TTC549 (cell line): Measurements from ENCODE around the gene TRMO.

ENCODE experiments used
- FAIRE-seq: peaks from 2 replicates; lab custom pipeline; 2012; peaks lifted over from hg19 to GRCh38; lab: Jason Lieb, UNC

Gene TRMO

GRCh38 chr9:97903177-97903576 is 19.1 kb downstream of the TRMO start:
- FAIRE-seq = no peak

GRCh38 chr9:97900738-97901565 is 21.3 kb downstream of the TRMO start:
- FAIRE-seq = no peak

GRCh38 chr9:97900103-97900737 is 22.1 kb downstream of the TRMO start:
- no peak for FAIRE-seq

- no peak for FAIRE-seq
Measured at GRCh38 chr9:97895695-97896332, 26.5 kb downstream of the TRMO start.

GRCh38 chr9:97895211-97895610 is 27.1 kb downstream of the TRMO start:
- FAIRE-seq = no peak

GRCh38 chr9:97892421-97892820 is 29.9 kb downstream of the TRMO start:
- no peak for FAIRE-seq

- FAIRE-seq = no peak
Measured at GRCh38 chr9:97891736-97892135, 30.6 kb downstream of the TRMO start.

- no peak for FAIRE-seq
Measured at GRCh38 chr9:97889941-97890887, 32.1 kb downstream of the TRMO start.

GRCh38 chr9:97880336-97880735 is 42.0 kb downstream of the TRMO start:
- no peak for FAIRE-seq

- FAIRE-seq = no peak
Measured at GRCh38 chr9:97876061-97876460, 46.2 kb downstream of the TRMO start.

- no peak for FAIRE-seq
Measured at GRCh38 chr9:97875111-97875510, 47.2 kb downstream of the TRMO start.

- FAIRE-seq = no peak
Measured at GRCh38 chr9:97874624-97875023, 47.7 kb downstream of the TRMO start.

GRCh38 chr9:97873882-97874281 is 48.4 kb downstream of the TRMO start:
- FAIRE-seq = no peak

- FAIRE-seq = no peak
Measured at GRCh38 chr9:97873425-97873824, 48.9 kb downstream of the TRMO start.

- FAIRE-seq = no peak
Measured at GRCh38 chr9:97868859-97869258, 53.4 kb downstream of the TRMO start.

- FAIRE-seq = no peak
Measured at GRCh38 chr9:97866848-97867247, 55.5 kb downstream of the TRMO start.

GRCh38 chr9:97866300-97866699 is 56.0 kb downstream of the TRMO start:
- FAIRE-seq = no peak

GRCh38 chr9:97864396-97864795 is 57.9 kb downstream of the TRMO start:
- no peak for FAIRE-seq

GRCh38 chr9:97863314-97863713 is 59.0 kb downstream of the TRMO start:
- no peak for FAIRE-seq

GRCh38 chr9:97861148-97861475 is 61.2 kb downstream of the TRMO start:
- no peak for FAIRE-seq

- no peak for FAIRE-seq
Measured at GRCh38 chr9:97860451-97861147, 61.7 kb downstream of the TRMO start.

GRCh38 chr9:97859346-97859745 is 63.0 kb downstream of the TRMO start:
- no peak for FAIRE-seq
